Activated naive CD8-positive, alpha-beta T cell treated with anti-CD3 and anti-CD28 coated beads for 36 hours (primary cell): ENCODE data around the gene CNTNAP5. TPM values are rescaled to one million over a fixed set of nuclear protein-coding genes. Genes with fewer than 3 reads are reported as not detected.

Experiments
- DNase-seq: peaks from one replicate; pipeline ENCODE4 v3.0.0; 2021
- H3K27ac Mint-ChIP-seq: one replicate; pipeline ENCODE4 v1.8.0; 2022; ENCODE audit warnings: mild to moderate bottlenecking, moderate library complexity, mixed read lengths
- H3K27me3 Mint-ChIP-seq: one replicate; pipeline ENCODE4 v1.8.0; 2022; ENCODE audit warnings: mild to moderate bottlenecking, mixed read lengths
- H3K36me3 Mint-ChIP-seq: one replicate; pipeline ENCODE4 v1.8.0; 2021; ENCODE audit warnings: mild to moderate bottlenecking, mixed read lengths
- H3K4me1 Mint-ChIP-seq: one replicate; pipeline ENCODE4 v1.8.0; 2021; ENCODE audit warnings: mixed read lengths
- H3K4me3 Mint-ChIP-seq: one replicate; pipeline ENCODE4 v1.8.0; 2022; ENCODE audit warnings: mild to moderate bottlenecking, moderate library complexity, mixed read lengths
- H3K9me3 Mint-ChIP-seq: one replicate; pipeline ENCODE4 v1.8.0; 2022; ENCODE audit warnings: mixed read lengths
- total RNA-seq, 2 experiments: library from RNA; stranded (reverse); gene quantifications; one replicate each; pipeline ENCODE4 v1.2.3, GENCODE V29; 2021

The CNTNAP5 gene
- total RNA-seq, 2 experiments from 2014 or later = not detected

DNA sequence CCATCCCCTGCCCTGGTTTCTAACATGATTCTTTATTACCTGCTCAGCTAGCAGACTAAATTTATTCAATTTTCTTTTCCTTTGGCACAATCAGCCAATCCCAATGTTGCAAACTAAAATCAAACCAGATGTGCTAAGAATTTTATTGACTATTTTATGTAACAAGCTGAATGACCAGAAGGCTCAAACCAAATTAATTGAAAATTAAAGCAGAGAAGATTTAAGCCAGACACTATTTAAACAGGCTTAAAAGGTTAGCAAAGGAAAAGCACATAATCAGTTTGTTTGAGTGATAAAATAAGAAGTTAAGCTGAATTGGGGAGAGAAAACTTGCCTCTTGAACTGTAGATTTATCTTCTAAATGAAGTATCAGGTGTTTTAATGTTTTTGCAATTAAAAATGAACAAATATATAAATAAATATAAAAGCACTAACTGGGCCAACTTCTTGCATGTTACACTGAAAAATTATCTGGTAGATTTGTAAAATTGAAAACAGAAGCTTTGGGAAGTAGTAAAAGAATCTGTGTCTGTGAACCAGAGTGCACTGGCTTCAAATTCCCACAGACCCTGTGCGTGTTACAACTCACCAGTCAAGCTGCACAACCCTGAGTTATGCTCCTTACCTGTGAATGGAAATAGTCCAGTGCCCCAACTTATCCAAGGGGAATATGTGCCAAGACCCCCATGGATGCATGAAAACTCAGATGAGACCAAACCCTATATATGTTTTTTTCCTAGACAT lies 283.4 kb downstream of the CNTNAP5 start:
- Mint-ChIP-seq H3K27me3 (no peaks in the 10 kb centered on the region), H3K27ac (no peak overlapping the region), H3K4me1 (no peaks in the 10 kb centered on the region), H3K36me3 (no peaks in the 10 kb centered on the region), H3K4me3 (no peak overlapping the region), H3K9me3 (peaks cover 5% of the 10 kb centered on the region)
- DNase-seq = no peak

DNA sequence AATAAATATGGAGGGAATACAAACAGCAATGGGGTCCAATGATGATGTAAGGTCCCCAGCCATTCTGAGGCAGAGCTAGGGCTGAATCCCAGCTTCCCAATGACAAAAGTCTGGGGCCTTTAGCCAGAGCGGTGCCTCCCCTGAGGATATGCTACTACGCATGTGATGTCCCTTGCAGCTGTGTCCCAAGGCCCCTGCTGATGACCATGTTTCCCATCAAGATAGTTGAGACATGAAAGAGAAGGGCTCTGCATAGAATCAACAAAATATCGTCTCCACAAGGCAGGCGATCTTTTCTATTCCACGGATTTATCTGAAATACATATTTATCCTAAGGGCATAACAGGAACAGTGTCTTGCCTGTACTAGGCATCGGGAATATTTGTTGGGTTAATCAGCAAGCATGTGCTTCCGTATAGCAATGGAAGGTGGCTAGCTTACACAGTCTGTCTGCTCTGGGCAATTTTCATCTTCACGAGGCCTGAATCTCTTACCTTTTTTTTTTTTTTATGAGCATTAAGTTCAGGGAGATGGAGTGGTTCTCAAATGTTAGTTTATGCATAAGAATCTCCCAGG lies 284.6 kb downstream of the CNTNAP5 start:
- no peak for DNase-seq
- H3K27ac Mint-ChIP-seq = no peak overlapping the region
- H3K4me1 Mint-ChIP-seq = no peaks in the 10 kb centered on the region
- H3K4me3 Mint-ChIP-seq = no peak overlapping the region
- no peaks in the 10 kb centered on the region for H3K36me3 Mint-ChIP-seq
- H3K27me3 Mint-ChIP-seq = no peaks in the 10 kb centered on the region
- peaks cover 5% of the 10 kb centered on the region for H3K9me3 Mint-ChIP-seq

DNA sequence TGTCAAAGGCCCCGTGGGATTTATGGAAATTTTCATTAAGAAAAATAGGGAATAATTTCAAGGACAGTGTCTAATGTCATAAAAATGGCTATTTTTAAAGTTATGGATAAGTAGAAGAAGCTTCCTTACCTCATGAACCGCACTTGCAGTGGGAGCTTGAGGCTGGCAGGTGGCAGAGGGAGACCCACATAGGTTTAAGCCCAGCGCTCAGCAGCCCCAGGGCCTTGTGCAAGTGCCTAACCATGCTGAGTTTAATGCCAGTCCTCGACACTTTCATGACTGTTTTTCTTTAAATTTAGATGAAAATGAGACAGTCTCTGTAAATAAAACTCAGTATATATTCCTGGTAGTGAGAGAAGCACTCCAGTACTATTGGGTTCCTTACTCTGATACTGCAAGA lies 285.6 kb downstream of the CNTNAP5 start:
- Mint-ChIP-seq H3K4me1 (no peaks in the 10 kb centered on the region), H3K36me3 (no peaks in the 10 kb centered on the region), H3K27ac (no peak overlapping the region), H3K4me3 (no peak overlapping the region), H3K27me3 (no peaks in the 10 kb centered on the region), H3K9me3 (peaks cover 5% of the 10 kb centered on the region)
- DNase-seq = no peak

DNA sequence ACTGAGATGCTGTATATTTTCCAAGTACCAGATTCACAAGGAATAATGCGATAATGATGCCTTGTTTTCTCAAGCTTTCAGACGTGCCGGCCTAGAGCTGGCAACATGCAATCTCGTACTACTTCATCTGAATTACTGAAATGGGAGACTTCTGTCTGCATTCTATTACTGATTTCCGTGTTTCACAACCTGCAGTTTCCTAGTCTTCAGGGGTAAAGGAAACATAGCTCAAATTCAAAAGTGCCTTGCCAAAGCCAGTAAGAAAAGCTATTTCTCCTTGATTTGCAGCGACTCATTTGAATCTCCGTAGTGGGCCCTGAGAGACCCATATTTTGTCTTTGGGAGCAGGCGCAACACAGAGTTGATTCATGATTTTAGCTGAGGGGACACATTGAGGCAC lies 289.0 kb downstream of the CNTNAP5 start:
- Mint-ChIP-seq H3K9me3 (peaks cover 3% of the 10 kb centered on the region), H3K27ac (no peak overlapping the region), H3K4me3 (no peak overlapping the region), H3K27me3 (no peaks in the 10 kb centered on the region), H3K4me1 (no peaks in the 10 kb centered on the region), H3K36me3 (no peaks in the 10 kb centered on the region)
- no peak for DNase-seq

- H3K27ac Mint-ChIP-seq = no peak overlapping the region
These were observed 290.3 kb downstream of the CNTNAP5 start for GRCh38 chr2:124315221-124315880.

GRCh38 chr2:124316133-124316532 lies 291.0 kb downstream of the CNTNAP5 start:
- Mint-ChIP-seq H3K36me3 (no peaks in the 10 kb centered on the region), H3K27me3 (no peaks in the 10 kb centered on the region), H3K4me1 (no peaks in the 10 kb centered on the region), H3K9me3 (peaks cover 3% of the 10 kb centered on the region), H3K27ac (no peak overlapping the region), H3K4me3 (no peak overlapping the region)
- no peak for DNase-seq

More at GRCh38 chr2:124315221-124315880, 290.3 kb downstream of the CNTNAP5 start:
- Mint-ChIP-seq H3K9me3 (peaks cover 3% of the 10 kb centered on the region), H3K4me1 (no peaks in the 10 kb centered on the region), H3K27me3 (no peaks in the 10 kb centered on the region), H3K4me3 (no peak overlapping the region), H3K36me3 (no peaks in the 10 kb centered on the region)
- DNase-seq = no peak

- H3K4me1 Mint-ChIP-seq = no peaks in the 10 kb centered on the region
- H3K27me3 Mint-ChIP-seq = no peaks in the 10 kb centered on the region
These were observed 292.0 kb downstream of the CNTNAP5 start for GRCh38 chr2:124316881-124317605.

DNA sequence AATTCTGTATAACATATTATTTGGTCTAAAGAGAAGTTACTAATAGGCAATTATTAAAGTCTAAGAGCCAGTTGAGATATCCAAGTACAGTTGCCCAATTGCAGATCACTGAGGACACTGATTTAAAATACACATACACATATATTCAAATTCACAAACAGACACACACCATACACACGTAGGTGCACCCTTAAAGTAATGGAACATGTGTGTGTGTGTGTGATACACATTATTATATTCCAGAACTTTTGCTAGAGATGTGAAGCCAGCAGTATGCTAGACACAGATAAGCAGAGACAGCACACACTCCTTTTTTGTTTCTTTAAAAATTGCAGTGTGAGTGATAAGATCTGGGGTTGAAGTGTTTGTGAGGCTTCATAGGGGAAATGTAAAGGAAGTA lies 292.5 kb downstream of the CNTNAP5 start:
- DNase-seq = no peak
- no peak overlapping the region for H3K27ac Mint-ChIP-seq
- H3K4me1 Mint-ChIP-seq = no peaks in the 10 kb centered on the region
- H3K4me3 Mint-ChIP-seq = no peak overlapping the region
- no peaks in the 10 kb centered on the region for H3K27me3 Mint-ChIP-seq
- no peaks in the 10 kb centered on the region for H3K9me3 Mint-ChIP-seq
- H3K36me3 Mint-ChIP-seq = no peaks in the 10 kb centered on the region

More at GRCh38 chr2:124316881-124317605, 292.0 kb downstream of the CNTNAP5 start:
- no peaks in the 10 kb centered on the region for H3K9me3 Mint-ChIP-seq
- no peaks in the 10 kb centered on the region for H3K36me3 Mint-ChIP-seq
- H3K27ac Mint-ChIP-seq = no peak overlapping the region
- H3K4me3 Mint-ChIP-seq = no peak overlapping the region
- no peak for DNase-seq

GRCh38 chr2:124318913-124319312 lies 293.8 kb downstream of the CNTNAP5 start:
- no peak for DNase-seq
- no peaks in the 10 kb centered on the region for H3K36me3 Mint-ChIP-seq
- no peaks in the 10 kb centered on the region for H3K4me1 Mint-ChIP-seq
- H3K9me3 Mint-ChIP-seq = no peaks in the 10 kb centered on the region
- H3K27ac Mint-ChIP-seq = no peak overlapping the region
- H3K4me3 Mint-ChIP-seq = no peak overlapping the region
- H3K27me3 Mint-ChIP-seq = no peaks in the 10 kb centered on the region

- no peak overlapping the region for H3K4me3 Mint-ChIP-seq
These were observed 294.5 kb downstream of the CNTNAP5 start for GRCh38 chr2:124319577-124319976.

DNA sequence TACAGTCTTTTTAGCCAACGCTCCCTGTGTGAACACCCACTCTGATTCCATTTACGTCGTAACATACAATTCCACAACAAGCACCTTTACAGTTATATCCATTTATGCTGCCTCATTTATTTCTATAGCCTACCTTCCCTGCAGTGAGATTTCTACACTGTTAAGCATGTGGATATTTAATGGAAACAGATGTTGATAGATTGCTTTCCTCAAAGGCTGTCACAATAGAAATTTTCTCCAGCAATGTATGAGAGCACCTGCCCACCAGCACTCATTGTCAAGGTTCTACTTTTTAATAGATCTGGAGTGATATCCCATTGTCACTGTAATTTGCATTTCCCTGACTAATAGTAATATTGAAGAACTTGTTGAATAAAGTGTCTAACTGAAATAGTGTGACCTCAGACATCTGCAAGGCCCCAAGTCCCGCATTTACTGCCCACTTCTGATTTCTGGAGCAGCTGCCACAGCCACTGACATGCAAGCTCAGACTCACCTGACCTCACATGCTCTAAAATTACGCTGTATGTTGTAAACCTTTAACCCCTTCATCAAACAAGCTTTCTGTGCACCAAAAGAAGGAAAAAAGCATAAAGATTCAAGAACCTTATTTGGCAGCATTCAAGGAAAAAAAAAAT lies 295.1 kb downstream of the CNTNAP5 start:
- Mint-ChIP-seq H3K27me3 (no peaks in the 10 kb centered on the region), H3K9me3 (peaks cover 7% of the 10 kb centered on the region), H3K27ac (no peak overlapping the region), H3K4me3 (no peak overlapping the region), H3K36me3 (no peaks in the 10 kb centered on the region), H3K4me1 (no peaks in the 10 kb centered on the region)
- no peak for DNase-seq

More at GRCh38 chr2:124319577-124319976, 294.5 kb downstream of the CNTNAP5 start:
- Mint-ChIP-seq H3K9me3 (peaks cover 3% of the 10 kb centered on the region), H3K36me3 (no peaks in the 10 kb centered on the region), H3K27me3 (no peaks in the 10 kb centered on the region), H3K27ac (no peak overlapping the region), H3K4me1 (no peaks in the 10 kb centered on the region)
- DNase-seq = no peak

- Mint-ChIP-seq H3K27me3 (no peaks in the 10 kb centered on the region), H3K4me3 (no peak overlapping the region), H3K4me1 (no peaks in the 10 kb centered on the region), H3K27ac (no peak overlapping the region), H3K9me3 (peaks cover 7% of the 10 kb centered on the region), H3K36me3 (no peaks in the 10 kb centered on the region)
- DNase-seq = no peak
These were observed 298.2 kb downstream of the CNTNAP5 start for GRCh38 chr2:124323321-124323720.

DNA sequence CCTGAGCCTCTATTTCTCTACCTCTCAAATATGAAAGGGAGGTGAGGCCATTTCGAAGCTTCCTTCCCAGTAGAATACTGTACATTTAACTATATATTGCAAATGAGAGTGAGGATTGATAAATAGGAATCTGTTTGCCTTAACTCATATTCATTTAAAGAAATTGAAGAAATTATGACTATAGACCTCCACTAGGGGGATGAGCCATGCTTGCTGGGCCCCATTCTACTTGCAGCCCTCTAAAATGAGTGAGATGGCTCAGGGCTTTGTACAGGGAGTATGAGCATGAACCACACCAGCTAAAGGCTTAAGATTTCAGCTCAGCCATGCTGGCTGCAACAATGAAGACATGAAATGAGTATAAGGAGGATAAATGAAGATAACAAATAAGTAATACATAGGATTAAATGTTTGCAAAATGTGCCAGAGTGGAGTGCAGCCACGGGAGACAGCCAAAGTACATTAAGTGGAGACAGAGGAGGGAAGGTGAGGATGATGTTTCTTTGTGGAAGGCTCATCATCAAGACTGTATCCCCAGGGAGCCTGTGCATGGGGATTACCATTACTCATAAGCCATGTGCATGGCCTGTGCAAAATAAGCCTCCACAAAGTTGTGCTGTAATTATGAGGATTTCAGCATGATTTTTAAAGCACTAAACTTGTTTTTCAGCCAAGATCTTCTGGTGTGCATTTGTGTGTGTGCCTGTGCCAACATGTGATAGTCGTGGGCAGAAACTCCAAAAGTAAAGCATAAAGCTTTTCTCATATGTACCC lies 300.8 kb downstream of the CNTNAP5 start:
- Mint-ChIP-seq H3K4me3 (no peak overlapping the region), H3K36me3 (no peaks in the 10 kb centered on the region), H3K27ac (no peak overlapping the region), H3K27me3 (no peaks in the 10 kb centered on the region), H3K4me1 (no peaks in the 10 kb centered on the region), H3K9me3 (peaks cover 8% of the 10 kb centered on the region)
- DNase-seq = no peak

DNA sequence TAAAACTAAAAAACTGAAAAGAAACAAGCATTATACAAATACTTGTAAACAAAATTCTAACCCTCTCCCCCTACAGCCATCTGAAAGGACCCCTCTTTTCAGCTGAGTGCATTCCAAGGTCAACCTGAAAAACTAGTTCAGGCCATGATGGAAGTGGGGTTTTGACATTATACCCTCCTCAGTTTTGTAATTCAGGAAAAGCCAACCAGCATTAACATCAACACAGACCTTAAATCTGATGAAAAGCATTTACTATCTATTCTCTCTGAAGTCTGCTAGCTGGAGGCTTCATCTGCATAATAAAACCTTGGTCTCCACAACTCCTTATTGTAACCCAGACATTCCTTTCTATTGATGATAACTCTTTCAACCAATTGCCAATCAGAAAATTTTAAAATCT lies 302.2 kb downstream of the CNTNAP5 start:
- Mint-ChIP-seq H3K9me3 (peaks cover 8% of the 10 kb centered on the region), H3K36me3 (no peaks in the 10 kb centered on the region), H3K4me3 (no peak overlapping the region), H3K27ac (no peak overlapping the region), H3K4me1 (no peaks in the 10 kb centered on the region), H3K27me3 (no peaks in the 10 kb centered on the region)
- DNase-seq = no peak
